Endodermal cell (in vitro differentiated cells): ENCODE results near the gene SLC49A4. TPM values are rescaled to one million over a fixed set of nuclear protein-coding genes. Genes with fewer than 3 reads are reported as not detected.

Source experiments
- DNase-seq: peaks from one replicate; pipeline ENCODE4 v3.0.0-alpha.2; 2017
- H3K27ac ChIP-seq: 2 replicates; pipeline ENCODE4 v1.5.1; 2013; ENCODE audit warnings: mild to moderate bottlenecking, low read depth, low read length, moderate library complexity
- H3K27me3 ChIP-seq: 2 replicates; pipeline ENCODE4 v1.6.1; 2013; ENCODE audit warnings: mild to moderate bottlenecking, low read length, moderate library complexity; ENCODE audit not compliant: insufficient read depth, control insufficient read depth, poor library complexity, severe bottlenecking
- H3K36me3 ChIP-seq: 2 replicates; pipeline ENCODE4 v1.7.0; 2013; ENCODE audit warnings: mild to moderate bottlenecking, low read length, moderate library complexity; ENCODE audit not compliant: control insufficient read depth, insufficient read depth
- H3K4me1 ChIP-seq: one replicate; pipeline ENCODE4 v1.7.0; 2013; ENCODE audit warnings: low read length; ENCODE audit not compliant: control insufficient read depth, insufficient read depth
- H3K4me3 ChIP-seq: 2 replicates; pipeline ENCODE4 v1.5.1; 2013; ENCODE audit warnings: mild to moderate bottlenecking, low read length, moderate library complexity
- H3K9ac ChIP-seq: 2 replicates; pipeline ENCODE4 v1.6.1; 2013; ENCODE audit warnings: mild to moderate bottlenecking, low read length, moderate library complexity; ENCODE audit not compliant: poor library complexity, severe bottlenecking; ENCODE audit errors: extremely low read depth
- H3K9me3 ChIP-seq: 2 replicates; pipeline ENCODE4 v1.6.1; 2013; ENCODE audit warnings: mild to moderate bottlenecking, low read length, moderate library complexity; ENCODE audit not compliant: control insufficient read depth
- H3K27ac Mint-ChIP-seq: 2 replicates; pipeline ENCODE4 v1.8.0; 2020; ENCODE audit warnings: mixed read lengths
- H3K27me3 Mint-ChIP-seq: 2 replicates; pipeline ENCODE4 v1.8.0; 2021; ENCODE audit warnings: mild to moderate bottlenecking, mixed read lengths; ENCODE audit not compliant: insufficient read depth
- H3K36me3 Mint-ChIP-seq: 2 replicates; pipeline ENCODE4 v1.8.0; 2020; ENCODE audit warnings: low read depth, mixed read lengths
- H3K4me1 Mint-ChIP-seq: 2 replicates; pipeline ENCODE4 v1.8.0; 2020; ENCODE audit warnings: mixed read lengths
- H3K4me3 Mint-ChIP-seq: 2 replicates; pipeline ENCODE4 v1.8.0; 2020; ENCODE audit warnings: mild to moderate bottlenecking, moderate library complexity, mixed read lengths
- H3K9me3 Mint-ChIP-seq: 2 replicates; pipeline ENCODE4 v1.8.0; 2020; ENCODE audit warnings: mild to moderate bottlenecking, mixed read lengths
- WGBS, 2 experiments: methylation state at CpG; one replicate each; pipeline versions ENCODE4 v1.1.5 to v1.1.7; 2013; ENCODE audit warnings: missing lambda C conversion rate in 2 of 2, mixed read lengths in 1 of 2; ENCODE audit not compliant: insufficient coverage in 1 of 2, insufficient read length in 1 of 2; 5-methylcytosine and 5-hydroxymethylcytosine counted together
- total RNA-seq, 2 donors: library from RNA; stranded (reverse); fragmentation: NEBNext Ultra II Directional in 1 of 2; extraction: Animal tissue kit (Norgen Biotek cat#: 25700) in 1 of 2; gene quantifications; 2 replicates in 1 of 2; 3 replicates in 1 of 2; pipeline ENCODE4 v1.2.1, GENCODE V29; 2021
- TF ChIP-seq, protein P1 (sequence below): fragments of 200-600 bp; sonication (generic); conservative IDR thresholded peaks from 2 replicates; pipeline ENCODE4 v1.5.0; 2021; ENCODE audit warnings: antibody characterized with exemption, mild to moderate bottlenecking

SLC49A4 gene
- total RNA-seq, 2 donors from 2014 or later, result 12.2 to 14.9 TPM

GRCh38 chr3:122824465-122825381 lies 29.9 kb downstream of the SLC49A4 start:
- Mint-ChIP-seq H3K36me3 (peaks cover 20% of the 10 kb centered on the region), H3K27ac (no peak overlapping the region)

DNA sequence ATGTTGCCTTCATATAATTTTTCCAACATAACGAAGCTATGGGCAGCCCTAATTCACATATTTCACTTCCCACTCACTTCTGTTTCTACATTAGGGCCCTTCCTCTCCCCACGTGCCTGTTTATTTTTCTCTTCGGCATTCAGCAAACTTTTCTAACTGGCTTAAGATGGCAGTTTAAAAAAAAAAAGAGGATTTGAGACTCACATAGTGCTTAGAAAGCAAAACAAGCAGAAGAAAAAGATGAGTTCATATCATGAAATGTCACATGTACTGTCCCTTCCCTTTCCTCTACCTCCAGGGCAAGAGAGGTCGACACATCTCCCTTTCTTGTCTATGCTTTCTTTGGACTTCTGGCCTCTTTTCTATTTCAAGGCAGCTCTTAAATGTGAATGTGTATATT lies 30.6 kb downstream of the SLC49A4 start:
- no peak overlapping the region for H3K27ac ChIP-seq
- no peaks in the 10 kb centered on the region for H3K27me3 ChIP-seq
- Mint-ChIP-seq H3K9me3 (no peaks in the 10 kb centered on the region), H3K4me1 (no peaks in the 10 kb centered on the region), H3K4me3 (no peak overlapping the region), H3K27ac (no peak overlapping the region), H3K36me3 (peaks cover 21% of the 10 kb centered on the region), H3K27me3 (no peaks in the 10 kb centered on the region)
- TF ChIP-seq, protein P1, sequence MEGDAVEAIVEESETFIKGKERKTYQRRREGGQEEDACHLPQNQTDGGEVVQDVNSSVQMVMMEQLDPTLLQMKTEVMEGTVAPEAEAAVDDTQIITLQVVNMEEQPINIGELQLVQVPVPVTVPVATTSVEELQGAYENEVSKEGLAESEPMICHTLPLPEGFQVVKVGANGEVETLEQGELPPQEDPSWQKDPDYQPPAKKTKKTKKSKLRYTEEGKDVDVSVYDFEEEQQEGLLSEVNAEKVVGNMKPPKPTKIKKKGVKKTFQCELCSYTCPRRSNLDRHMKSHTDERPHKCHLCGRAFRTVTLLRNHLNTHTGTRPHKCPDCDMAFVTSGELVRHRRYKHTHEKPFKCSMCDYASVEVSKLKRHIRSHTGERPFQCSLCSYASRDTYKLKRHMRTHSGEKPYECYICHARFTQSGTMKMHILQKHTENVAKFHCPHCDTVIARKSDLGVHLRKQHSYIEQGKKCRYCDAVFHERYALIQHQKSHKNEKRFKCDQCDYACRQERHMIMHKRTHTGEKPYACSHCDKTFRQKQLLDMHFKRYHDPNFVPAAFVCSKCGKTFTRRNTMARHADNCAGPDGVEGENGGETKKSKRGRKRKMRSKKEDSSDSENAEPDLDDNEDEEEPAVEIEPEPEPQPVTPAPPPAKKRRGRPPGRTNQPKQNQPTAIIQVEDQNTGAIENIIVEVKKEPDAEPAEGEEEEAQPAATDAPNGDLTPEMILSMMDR, result no peak
- no peaks in the 10 kb centered on the region for H3K4me1 ChIP-seq
- WGBS, 2 experiments, result 92 to 100% methylated on average over 3 to 4 of the region's 4 CpGs
- no peak overlapping the region for H3K4me3 ChIP-seq
- DNase-seq, result no peak
- peaks cover 50% of the 10 kb centered on the region for H3K36me3 ChIP-seq
- no peaks in the 10 kb centered on the region for H3K9me3 ChIP-seq
- H3K9ac ChIP-seq, result no peak overlapping the region

More at GRCh38 chr3:122824465-122825381, 29.9 kb downstream of the SLC49A4 start:
- Histone ChIP-seq H3K9me3 (no peaks in the 10 kb centered on the region), H3K4me1 (no peaks in the 10 kb centered on the region), H3K27me3 (no peaks in the 10 kb centered on the region), H3K36me3 (peaks cover 43% of the 10 kb centered on the region), H3K9ac (no peak overlapping the region), H3K4me3 (no peak overlapping the region), H3K27ac (no peak overlapping the region)
- DNase-seq, result no peak
- H3K27me3 Mint-ChIP-seq, result no peaks in the 10 kb centered on the region
- 79 to 91% methylated on average over 3 to 7 of the region's 7 CpGs for WGBS, 2 experiments
- H3K4me3 Mint-ChIP-seq, result no peak overlapping the region
- H3K9me3 Mint-ChIP-seq, result no peaks in the 10 kb centered on the region
- TF ChIP-seq, protein P1, result no peak
- H3K4me1 Mint-ChIP-seq, result no peaks in the 10 kb centered on the region

GRCh38 chr3:122826278-122826677 lies 31.4 kb downstream of the SLC49A4 start:
- Histone ChIP-seq H3K36me3 (peaks cover 54% of the 10 kb centered on the region), H3K27me3 (no peaks in the 10 kb centered on the region), H3K4me3 (no peak overlapping the region), H3K9ac (no peak overlapping the region), H3K4me1 (no peaks in the 10 kb centered on the region), H3K27ac (no peak overlapping the region), H3K9me3 (no peaks in the 10 kb centered on the region)
- DNase-seq, result no peak
- peaks cover 24% of the 10 kb centered on the region for H3K36me3 Mint-ChIP-seq
- no peaks in the 10 kb centered on the region for H3K4me1 Mint-ChIP-seq
- no peak overlapping the region for H3K4me3 Mint-ChIP-seq
- H3K9me3 Mint-ChIP-seq, result no peaks in the 10 kb centered on the region
- 100% methylated on average over 1 of the region's 1 CpG; no CpG with 5 or more reads in 1 of the 2 experiments for WGBS, 2 experiments
- H3K27me3 Mint-ChIP-seq, result no peaks in the 10 kb centered on the region
- TF ChIP-seq, protein P1, result no peak
- H3K27ac Mint-ChIP-seq, result no peak overlapping the region
